GDM1 (cell line): ENCODE measurements around the gene ADGRE3.
A peak's percentile ranks its signal among the peaks of the same experiment; 100 is the strongest.

Experiments used
- DNase-seq: peaks from one replicate; lab custom pipeline; 2025; lab: John Stamatoyannopoulos, UW

ADGRE3 gene

GRCh38 chr19:14674764-14675163, at the start of gene ADGRE3:
Gene ADGRE3, minus strand, starts transcription at chr19:14674844. Its CDS starts 74 bp downstream, at chr19:14674770.
- DNase-seq: peak; percentile 15

DNA sequence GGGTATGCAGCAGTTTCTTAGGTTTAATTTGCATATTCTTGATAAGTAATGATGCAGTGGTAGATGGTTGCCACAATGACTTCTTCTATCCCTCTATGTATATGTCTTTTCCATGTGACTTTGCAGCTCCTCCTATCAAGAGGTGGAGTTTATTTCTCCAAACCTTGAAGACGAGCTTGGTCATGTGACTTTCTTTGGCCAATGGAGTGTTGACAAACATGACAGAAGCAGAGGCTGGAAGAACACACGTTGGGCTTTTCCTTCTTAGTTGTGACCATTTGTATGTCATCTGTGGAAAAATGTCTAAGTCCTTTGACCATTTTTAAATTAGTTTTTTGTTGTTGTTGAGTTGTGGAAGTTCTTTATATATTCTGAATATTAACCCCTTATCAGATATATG, 47.5 kb upstream of the ADGRE3 start:
- no peak for DNase-seq

DNA sequence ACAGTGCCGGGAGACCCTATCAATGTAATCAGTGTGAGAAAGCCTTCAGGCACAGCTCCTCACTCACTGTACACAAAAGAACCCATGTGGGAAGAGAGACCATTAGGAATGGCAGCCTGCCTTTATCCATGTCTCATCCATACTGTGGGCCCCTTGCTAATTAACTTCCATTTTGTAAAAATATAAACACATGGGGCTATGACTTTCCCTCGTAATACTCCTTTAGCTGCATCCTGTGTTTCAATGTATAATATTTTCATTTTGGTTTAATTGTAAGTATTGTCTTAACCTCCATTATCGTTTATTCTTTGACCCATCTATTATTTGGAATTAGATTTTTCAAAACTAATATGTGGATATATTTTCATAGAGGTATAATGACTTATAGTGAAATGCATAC, 44.5 kb upstream of the ADGRE3 start:
- DNase-seq: no peak

DNA sequence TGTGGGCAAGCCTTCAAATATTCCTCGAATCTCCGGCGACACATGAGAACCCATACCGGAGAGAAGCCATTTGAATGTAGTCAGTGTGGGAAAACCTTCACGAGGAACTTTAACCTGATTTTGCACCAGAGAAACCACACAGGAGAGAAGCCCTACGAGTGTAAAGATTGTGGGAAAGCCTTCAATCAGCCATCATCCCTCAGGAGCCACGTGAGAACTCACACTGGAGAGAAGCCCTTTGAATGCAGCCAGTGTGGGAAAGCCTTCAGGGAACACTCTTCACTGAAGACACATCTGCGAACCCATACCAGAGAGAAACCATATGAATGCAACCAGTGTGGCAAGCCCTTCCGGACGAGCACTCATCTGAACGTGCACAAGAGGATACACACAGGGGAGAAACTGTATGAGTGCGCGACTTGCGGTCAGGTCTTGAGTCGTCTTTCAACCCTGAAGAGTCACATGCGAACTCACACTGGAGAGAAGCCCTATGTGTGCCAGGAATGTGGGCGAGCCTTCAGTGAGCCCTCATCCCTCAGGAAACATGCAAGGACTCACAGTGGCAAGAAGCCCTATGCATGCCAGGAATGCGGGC, 44.0 kb upstream of the ADGRE3 start:
- DNase-seq: no peak

DNA sequence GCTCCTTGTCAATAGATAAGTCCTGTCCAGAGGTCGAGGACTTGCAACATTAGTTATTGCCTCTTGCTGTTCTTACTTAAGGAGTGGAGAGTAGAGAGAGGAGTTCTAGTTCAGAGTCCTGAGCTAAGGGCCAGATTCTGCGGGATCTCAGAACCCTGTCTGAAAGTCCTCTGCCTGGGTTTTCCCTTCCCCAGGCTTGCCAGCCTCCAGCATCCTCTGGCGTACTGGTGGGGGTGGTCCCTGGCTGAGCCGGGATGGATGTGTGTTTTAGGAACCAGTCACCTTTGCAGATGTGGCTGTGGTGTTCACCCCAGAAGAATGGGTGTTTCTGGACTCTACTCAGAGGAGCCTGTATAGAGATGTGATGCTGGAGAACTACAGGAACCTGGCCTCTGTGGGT, 41.2 kb upstream of the ADGRE3 start:
- no peak for DNase-seq

DNA sequence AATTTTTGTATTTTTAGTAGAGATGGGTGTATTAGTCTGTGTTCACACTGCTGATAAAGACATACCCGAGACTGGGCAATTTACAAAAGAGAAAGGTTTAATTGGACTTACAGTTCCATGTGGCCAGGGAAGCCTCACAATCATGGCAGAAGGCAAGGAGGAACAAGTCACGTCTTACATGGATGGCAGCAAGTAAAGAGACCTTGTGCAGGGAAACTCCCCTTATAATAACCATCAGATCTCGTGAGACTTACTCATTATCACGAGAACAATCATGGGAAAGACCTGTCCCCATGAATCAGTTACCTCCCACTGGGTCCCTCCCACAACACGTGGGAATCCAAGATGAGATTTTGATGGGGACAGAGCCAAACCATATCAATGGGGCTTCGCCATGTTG, 29.8 kb upstream of the ADGRE3 start:
- no peak for DNase-seq

- DNase-seq: no peak
Observed at GRCh38 chr19:14703833-14704232, 29.2 kb upstream of the ADGRE3 start.

GRCh38 chr19:14700711-14701375, 26.2 kb upstream of the ADGRE3 start:
- no peak for DNase-seq

DNA sequence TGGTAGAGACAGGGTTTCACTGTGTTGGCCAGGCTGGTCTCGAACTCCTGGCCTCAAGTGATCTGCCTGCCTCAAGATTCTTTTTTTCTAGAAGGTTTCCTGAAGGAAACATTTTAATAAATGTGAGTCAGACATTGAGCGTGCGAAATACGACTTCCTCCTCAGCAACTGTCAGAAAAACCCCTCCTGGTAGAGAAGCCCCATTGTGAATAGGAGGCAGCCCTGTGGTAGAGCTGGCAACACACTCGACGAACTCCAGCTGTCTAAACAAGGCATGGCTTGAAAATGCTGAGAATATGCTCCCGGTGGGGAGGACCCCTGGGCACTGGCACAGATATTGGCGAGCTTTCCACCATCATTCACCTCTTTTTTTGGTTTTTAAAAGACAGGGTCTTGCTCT, 25.0 kb upstream of the ADGRE3 start:
- DNase-seq: no peak

- DNase-seq: no peak
Observed at GRCh38 chr19:14695471-14695870, 20.8 kb upstream of the ADGRE3 start.

DNA sequence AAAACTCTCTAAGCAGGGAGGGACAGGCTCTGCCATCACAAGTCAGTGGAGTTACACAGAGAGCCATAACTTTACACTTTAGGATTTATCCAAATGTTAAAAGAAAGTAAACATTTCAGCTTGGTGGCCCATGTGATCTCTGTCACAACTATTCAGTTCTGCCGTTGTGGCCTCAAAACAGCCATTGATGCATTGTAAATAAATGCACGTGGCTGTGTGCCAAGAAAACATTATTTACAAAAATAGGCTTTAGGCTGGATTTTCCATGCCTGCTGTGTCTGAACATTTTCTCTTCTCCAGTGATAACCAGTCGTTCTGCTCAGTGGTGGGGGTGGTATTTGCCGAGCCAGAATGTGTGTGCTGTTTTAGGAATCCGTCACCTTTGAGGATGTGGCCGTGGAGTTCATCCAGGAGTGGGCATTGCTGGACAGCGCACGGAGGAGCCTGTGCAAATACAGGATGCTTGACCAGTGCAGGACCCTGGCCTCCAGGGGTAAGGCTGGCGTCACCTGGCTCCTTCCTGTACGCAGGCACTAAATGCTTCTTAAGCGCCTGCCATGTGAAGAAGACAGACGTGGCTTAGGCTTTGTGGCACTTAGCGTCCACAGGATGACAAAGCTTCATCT, 20.1 kb upstream of the ADGRE3 start:
- no peak for DNase-seq

DNA sequence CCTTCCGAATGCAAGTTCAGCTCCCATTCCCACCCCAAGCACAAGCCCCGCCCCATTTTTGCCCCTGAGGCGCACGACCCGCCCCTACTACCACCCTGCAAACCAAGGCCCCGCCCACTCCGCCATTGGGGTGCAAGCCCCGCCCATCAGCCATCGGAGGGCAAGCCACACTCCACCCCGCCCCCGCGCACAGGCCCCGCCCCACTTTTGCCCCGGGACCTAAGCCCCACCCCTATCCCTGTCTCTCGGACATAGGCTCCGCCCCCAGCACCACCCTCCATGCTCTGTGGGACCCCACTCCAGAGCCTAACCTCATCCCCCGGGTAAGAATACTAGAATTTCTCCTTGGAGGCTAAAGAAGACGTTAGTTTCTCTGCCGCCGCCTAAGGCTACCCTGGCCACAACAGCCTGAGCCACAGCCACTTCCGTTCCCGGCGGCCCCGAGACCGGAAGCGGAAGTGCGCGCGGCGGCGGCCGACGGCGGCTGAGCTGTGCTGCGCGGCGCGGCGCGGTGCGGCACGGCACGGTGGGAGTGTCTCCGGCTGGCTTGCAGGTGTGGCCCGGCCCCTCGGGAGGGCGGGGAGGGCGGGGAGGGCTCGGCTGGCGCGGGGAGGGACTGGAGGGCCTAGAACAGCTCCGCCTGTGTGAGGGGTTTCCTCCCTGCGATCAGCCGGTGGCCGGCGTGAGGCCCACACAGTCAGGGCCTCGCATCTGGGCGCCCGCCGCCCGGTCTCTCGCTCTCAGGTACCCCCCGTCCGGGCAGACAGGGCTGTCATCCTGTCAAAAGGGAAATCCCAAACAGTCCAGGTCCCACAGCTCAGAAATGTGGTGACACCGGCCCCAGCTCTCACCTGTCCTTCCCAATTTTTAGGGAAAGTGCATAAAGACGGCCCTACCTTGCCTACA, 15.2 kb upstream of the ADGRE3 start, which contains the start of gene ZNF333:
Gene ZNF333 (plus strand): TSS at position 451 of the 906 bp plus-strand sequence. CDS start 3,444 bp downstream, outside the sequence.
- DNase-seq: peak; percentile 89

DNA sequence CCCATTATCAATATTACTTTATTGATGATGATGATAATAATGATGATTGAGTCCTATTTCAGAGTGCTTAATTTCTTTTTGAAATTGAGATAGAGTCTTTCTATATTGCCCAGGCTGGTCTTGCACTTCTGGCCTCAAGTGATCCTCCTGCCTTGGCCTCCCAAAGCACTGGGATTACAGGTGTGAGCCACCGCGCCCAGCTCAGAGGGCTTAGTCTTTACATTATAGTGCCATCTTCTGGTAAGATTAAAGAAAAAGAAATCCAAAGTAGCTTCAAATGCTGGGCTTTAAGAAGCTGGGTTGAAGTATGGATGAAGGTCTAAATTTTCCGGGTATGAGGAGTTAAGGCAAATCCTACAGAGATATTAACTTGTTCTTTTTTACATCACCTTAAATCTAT, 11.8 kb upstream of the ADGRE3 start:
- peak; percentile 1 for DNase-seq

DNA sequence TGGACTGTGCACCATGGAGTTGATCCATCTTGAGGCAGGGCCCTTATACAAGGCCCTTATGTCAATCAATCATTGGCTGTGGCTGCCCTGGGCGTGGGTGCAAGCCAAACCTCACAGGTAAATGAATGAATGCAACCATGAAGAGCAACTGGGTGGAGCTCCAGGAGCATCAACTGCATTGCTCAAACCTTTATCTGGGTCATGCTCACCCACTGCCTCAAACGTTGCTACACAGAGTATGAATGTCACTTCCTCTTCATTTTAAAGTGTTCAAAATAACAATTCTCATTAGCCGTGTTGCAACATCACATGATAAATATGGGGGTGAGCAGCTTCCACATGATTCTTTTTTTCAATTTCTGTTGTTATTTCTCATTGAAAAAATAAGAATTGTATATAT, 8.8 kb upstream of the ADGRE3 start:
- no peak for DNase-seq

- no peak for DNase-seq
Observed at GRCh38 chr19:14682084-14682483, 7.4 kb upstream of the ADGRE3 start.

GRCh38 chr19:14678199-14678598, 3.6 kb upstream of the ADGRE3 start:
- DNase-seq: no peak

GRCh38 chr19:14677464-14677863, 2.8 kb upstream of the ADGRE3 start:
- DNase-seq: no peak

DNA sequence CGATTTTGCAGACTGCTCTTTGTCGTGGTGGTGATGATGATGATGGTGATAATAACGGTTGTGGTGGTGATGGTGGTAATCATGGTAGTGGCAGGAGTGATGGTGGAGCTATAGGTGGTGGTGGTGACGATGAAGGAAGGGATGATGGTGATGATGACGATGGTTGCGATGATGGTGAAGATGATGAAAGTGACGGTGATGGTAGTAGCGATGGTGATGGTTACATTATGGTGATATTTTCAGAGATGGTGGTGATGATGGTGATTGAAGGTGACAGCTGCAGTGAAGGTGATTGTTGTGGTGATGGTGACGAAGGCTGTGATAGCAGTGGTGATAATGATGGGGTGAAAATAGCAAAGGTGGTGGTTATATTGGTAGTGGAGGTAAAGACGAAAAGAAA, 2.1 kb upstream of the ADGRE3 start:
- no peak for DNase-seq

- DNase-seq: no peak
Observed at GRCh38 chr19:14673088-14673487, 1.6 kb downstream of the ADGRE3 start.

- no peak for DNase-seq
Observed at GRCh38 chr19:14672188-14672872, 2.3 kb downstream of the ADGRE3 start.

GRCh38 chr19:14670408-14670807, 4.2 kb downstream of the ADGRE3 start:
- no peak for DNase-seq

DNA sequence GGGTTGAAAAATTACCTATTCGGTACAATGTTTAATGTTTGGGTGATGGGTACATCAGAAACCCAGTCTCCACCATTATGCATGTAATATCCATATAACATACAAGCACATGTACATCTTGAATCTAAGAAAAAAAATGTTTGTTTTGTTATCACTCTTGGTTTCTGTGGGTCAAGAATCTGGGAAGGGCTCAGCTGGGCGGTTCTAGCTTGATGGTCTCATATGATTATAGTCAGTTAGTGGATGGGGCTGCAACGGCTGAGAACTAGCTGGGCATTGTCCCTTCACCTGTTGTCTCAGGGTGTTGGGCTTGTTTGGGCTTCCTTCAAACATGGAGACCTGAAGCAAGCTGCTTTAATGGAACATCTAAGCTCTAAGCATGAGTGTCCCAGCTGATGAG, 4.7 kb downstream of the ADGRE3 start:
- DNase-seq: no peak
